HG03196 (cell line): Measurements from ENCODE around the gene TMPRSS11B.
"Not testable (repeated sequence)": the region's sequence is repeated elsewhere in the genome, so short reads cannot be mapped to it uniquely, and the experiment has no call there.

ENCODE experiments used
- ATAC-seq: cut with Tn5 transposase; IDR thresholded peaks from one replicate; pipeline ENCODE4 v1.9.1; 2021; ENCODE audit not compliant: unreplicated experiment

The TMPRSS11B gene

GRCh38 chr4:68245594-68245993 lies at the start of gene TMPRSS11B:
TSS of gene TMPRSS11B (minus strand) at chr4:68245694. CDS start at chr4:68245558, 136 bp downstream.
- ATAC-seq = no peak

DNA sequence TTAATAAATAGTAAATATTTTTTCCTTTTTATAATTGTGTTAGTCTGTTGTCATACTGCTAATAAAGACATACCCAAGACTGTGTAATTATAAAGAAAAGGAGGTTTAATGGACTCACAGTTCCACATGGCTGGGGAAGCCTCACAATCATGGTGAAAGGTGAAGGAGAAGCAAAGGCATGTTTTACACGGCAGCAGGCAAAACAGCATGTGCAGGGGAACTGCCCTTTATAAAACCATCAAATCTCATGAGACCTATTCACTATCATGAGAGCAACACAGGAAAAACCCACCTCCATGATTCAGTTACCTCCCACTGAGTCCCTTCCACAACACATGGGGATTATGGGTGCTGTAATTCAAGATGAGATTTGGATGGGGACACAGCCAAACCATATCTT lies 45.8 kb upstream of the TMPRSS11B start:
- no peak for ATAC-seq

DNA sequence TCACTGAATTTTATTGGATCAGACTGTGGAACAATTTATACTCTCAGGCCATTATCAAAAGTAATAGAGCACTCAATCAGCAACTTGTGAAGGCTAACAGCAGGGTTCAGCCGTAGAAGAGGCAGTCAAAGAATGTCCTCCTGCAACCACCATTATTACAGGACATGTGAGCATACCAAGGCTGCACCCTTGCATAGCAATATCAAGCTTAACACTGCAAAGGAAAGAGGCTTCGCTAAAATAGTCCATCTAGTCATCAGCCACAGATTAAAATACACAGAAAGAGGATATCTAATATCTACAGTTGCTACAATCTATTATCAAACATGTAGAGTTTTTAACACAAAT lies 42.9 kb upstream of the TMPRSS11B start:
- no peak for ATAC-seq

- ATAC-seq = no peak
Measured at GRCh38 chr4:68287704-68288392, 42.4 kb upstream of the TMPRSS11B start.

DNA sequence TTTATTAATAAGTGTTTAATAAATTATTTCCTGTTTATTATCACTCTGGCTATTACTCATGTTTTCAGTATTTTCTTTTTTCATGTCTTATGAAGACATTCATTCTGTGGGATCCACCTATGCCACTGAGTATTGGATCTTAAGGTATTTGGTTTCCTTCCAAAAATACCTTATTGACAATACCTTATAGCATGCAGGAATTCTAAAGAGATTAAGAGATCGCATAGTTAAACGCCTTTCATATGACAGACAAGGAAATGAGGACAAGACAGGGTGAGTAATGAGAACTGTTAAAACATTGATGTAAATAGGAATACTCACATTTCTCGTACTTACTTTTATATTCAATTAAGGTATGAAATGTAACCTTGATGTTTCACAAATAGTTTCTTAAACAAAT lies 38.2 kb upstream of the TMPRSS11B start:
- ATAC-seq = no peak

DNA sequence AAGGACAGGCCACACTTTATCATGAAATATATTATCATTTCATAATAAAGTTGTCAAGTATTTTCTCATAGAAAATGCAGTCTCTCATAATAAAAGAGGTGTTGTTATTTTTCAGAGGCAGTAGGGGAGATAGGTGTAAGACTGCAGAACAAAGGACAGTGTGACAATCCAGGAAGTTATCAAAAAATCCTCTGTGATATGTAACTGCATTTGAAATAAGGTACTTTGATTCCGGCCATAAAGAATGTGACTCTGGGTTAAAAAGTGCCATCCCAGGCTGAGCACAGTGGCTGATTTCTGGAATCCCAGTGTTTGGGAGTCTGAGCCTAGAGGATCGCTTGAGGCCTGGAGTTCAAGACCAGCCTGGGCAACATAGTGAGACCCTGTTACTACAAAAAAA lies 37.6 kb upstream of the TMPRSS11B start:
- ATAC-seq = no peak

- ATAC-seq = not testable (repeated sequence)
Measured at GRCh38 chr4:68281796-68282740, 36.6 kb upstream of the TMPRSS11B start.

DNA sequence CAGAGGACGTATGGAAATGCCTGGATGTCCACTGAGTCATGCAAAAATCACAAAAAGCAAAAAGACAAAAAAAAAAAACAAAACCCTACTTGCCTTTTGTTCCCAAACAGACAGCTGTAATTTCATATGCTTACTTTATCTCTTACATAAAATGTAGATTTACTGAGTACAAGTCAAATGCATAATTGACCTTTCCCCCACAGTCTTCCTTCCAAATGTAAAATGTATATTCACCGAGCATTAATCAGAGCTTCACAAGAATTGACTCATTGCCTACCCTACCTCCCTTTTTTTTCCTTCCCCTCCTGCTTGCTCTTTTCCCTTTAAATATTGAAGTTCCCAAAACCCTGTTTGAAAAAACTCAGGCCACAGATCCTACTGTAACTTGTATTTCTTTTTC lies 32.5 kb upstream of the TMPRSS11B start:
- ATAC-seq = no peak

GRCh38 chr4:68277627-68278026 lies 32.1 kb upstream of the TMPRSS11B start:
- no peak for ATAC-seq

DNA sequence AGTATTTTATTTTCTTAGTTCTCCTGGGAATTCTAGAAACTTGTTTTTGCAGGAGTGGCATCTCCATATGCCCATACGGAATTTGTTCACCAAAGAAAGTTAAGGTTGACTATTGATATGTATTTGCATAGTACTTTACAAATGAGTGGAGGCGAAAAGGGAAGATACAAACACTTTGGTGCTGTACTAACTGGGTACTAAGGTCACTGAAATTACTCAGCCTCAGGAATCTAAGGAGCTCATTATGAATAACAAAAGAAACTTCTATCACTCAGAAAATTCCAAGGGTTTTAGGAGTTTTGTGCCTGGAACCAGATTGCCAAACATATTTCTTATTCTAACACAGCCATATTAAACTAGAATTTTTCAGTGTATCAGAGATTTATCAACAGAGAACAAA lies 27.4 kb upstream of the TMPRSS11B start:
- no peak for ATAC-seq

GRCh38 chr4:68272380-68272779 lies 26.9 kb upstream of the TMPRSS11B start:
- ATAC-seq = no peak

DNA sequence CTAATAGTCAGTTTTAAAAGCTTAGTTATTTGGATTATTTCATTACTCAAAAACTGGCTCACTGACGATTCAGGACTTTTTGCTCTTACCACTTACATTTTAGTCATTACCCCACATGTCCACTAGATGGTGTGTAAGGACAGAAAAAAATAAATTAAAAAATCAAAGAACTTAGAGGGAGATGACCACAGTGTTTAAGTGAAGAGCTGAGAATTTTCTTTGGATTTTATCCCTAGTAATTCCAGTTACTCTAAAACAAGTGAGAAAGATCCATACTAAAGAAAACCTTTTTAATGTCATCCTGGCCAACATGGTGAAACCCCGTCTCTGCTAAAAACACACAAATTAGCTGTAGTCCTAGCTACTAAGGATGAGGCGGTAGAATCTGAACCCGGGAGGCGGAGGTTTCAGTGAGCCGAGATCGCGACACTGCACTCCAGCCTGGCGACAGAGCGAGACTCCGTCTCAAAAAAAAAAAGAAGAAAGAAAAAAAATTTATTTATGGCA lies 26.4 kb upstream of the TMPRSS11B start:
- peak; percentile 60 for ATAC-seq

DNA sequence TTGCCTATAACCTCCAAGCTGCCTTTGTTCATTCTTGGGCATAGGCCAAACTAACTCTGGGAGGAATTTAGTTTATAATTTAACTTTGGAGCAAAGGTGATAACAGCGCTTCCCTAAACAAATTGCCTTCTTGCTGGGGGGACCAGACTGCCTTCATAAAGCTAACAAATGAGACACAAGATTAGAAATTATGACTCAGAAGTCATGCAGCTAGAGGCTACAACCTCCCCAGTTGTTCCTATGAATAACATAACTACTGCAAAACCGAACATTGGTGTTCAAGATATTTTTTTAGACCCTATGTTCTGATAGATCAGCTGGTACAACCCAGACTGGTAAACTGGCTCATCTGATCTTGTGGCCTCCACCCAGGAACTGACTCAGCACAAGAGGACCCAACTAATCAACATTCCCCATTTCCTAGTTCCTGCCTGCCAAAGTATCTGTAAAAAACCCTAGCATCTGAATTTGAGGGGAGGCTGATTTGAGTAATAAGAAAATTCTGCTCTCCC lies 22.0 kb upstream of the TMPRSS11B start:
- ATAC-seq = no peak

- no peak for ATAC-seq
Measured at GRCh38 chr4:68264875-68265565, 19.5 kb upstream of the TMPRSS11B start.

- no peak for ATAC-seq
Measured at GRCh38 chr4:68259191-68259590, 13.7 kb upstream of the TMPRSS11B start.

DNA sequence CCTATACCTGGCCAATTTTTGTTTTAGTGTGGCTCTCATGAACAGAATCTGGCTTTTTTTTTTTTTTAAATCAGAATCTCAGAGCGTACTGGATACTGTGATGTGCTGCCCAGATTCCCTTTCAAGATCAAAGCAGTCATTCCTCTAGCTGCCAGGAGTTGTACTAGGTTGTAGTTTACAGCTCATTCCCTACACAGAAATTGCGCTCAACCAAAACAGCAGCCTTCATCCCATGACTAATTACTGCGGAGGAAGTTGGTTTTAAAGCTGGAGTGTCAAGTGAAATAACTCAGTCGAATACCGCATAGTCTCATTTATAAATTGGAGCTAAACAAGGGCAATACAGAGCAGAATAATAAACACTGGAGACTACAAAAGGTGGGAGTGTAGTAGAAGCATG lies 12.2 kb upstream of the TMPRSS11B start:
- ATAC-seq = no peak

DNA sequence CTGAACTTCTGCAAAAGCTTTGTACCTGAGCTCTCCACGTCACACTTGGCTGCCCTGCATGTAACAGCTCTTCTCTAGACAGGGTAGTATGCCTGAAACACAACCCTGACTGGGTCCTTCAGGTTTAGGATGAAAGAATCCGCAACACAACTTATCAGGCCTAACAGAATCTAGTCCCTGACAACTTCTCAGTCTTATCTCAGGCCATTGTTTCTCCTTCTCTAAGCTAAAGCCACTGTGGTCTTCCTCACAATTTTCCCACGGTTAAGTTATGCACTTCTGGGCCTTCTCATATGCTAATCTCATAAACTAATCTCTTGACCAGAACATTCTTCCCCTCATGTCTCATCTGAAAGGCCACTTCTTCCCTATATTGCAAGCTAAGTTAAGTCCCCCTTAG lies 10.8 kb upstream of the TMPRSS11B start:
- no peak for ATAC-seq

DNA sequence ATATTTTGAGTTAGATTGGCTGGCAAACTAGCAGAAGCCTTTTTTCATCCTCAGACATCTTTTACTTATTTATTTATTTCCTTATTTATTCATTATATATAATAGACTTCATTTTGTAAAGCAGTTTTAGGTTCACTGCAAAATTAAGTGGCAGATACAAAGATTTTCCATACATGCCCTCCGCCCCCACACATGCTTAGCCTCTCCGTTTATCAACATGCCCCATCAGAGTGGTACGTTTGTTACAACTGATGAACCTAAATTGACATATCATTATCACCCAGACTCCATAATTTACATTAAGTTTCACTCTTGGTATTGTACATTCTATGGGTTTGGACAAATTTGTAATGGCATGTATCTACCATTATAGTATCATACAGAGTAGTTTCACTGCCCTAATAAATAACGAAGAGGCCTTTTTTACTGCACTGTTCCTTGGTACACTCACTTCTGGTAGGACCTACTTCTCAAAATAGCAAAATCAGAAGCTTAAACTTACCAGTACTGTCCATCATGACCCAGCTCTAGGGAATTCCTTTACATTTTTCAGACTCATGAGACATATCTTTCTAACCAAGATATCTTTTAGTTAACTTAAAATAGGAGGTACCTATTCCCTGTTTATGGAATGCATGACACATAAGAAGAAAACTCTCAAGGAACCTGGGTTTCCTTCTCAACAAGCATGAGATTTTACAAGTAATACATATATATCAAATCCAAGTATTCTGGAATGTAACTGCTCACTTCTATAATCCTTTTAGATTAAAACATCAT lies 4.8 kb upstream of the TMPRSS11B start:
- ATAC-seq = no peak

- peak; percentile 87 for ATAC-seq
Measured at GRCh38 chr4:68249434-68249833, 3.9 kb upstream of the TMPRSS11B start.

DNA sequence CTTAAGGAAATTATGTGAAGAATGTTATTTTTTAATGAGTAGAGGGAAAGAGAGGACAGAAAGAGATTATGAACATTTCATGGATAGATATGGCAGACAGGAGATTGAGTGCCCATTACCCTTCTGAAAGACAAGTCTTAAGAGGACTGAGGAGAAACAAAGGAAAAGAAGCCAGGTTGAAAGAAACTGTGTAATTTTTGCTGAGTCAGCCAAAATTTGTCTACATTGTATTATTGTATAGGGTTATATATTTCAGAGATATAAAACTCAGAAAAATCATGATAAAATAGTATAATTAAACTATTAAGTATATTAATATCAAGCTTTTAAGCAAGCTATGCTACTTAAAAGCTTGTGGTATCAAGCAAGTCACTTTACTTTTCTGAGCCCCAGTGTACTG lies 4.9 kb downstream of the TMPRSS11B start:
- no peak for ATAC-seq

DNA sequence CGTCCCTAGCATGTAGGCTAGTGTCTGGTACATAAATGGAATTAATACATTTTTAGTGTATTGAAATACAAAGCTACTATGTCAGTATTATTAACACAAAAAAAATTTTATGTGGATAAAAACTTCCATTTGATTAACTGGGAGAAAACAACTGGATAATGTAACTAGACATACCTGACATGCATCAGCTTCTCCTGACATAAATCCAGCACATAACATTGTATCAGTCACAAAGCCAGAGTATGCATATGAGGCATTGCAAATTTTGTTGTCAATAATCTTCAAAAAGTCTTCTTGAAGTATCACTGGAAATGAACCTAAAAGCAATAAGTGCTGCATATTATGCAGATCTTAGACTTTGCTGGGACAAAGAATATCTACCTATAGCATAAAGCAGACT lies 16.9 kb downstream of the TMPRSS11B start:
- ATAC-seq = no peak
